NOMO-1 treated with dmso at 0.1 percent for 144 hours (cell line): ENCODE data around the gene SARDH.

Experiments used
- DNase-seq: peaks from one replicate; lab custom pipeline; 2025; ENCODE audit not compliant: unreplicated experiment; lab: John Stamatoyannopoulos, UW

SARDH gene

DNA sequence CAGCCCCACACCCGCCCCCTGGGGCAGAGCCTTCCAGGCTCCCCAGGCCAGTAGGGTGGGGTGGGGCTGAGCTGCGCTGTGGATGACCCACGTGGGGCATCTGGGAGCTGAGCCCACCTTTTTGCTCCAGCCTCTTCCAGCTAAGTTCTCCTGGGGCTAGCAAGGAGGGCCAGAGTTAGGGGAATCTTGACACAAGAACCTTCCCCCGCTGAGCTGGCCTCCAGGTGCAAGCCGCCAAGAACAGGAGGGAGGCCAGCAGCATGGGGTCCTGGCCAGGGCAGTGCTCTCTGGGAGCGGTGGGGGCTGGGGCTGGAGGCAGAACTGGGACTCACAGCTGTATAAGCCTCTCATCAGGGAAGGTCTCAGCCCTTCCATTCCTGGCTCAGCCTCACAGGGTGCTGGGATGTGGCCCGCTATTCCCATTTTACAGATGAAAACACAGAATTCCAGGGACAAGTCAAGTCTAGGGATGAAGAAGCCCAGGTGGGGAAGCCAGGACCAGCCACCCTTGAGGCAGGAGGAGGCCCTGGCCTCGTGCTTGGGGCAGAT, 21.5 kb downstream of the SARDH start:
- DNase-seq = no peak

DNA sequence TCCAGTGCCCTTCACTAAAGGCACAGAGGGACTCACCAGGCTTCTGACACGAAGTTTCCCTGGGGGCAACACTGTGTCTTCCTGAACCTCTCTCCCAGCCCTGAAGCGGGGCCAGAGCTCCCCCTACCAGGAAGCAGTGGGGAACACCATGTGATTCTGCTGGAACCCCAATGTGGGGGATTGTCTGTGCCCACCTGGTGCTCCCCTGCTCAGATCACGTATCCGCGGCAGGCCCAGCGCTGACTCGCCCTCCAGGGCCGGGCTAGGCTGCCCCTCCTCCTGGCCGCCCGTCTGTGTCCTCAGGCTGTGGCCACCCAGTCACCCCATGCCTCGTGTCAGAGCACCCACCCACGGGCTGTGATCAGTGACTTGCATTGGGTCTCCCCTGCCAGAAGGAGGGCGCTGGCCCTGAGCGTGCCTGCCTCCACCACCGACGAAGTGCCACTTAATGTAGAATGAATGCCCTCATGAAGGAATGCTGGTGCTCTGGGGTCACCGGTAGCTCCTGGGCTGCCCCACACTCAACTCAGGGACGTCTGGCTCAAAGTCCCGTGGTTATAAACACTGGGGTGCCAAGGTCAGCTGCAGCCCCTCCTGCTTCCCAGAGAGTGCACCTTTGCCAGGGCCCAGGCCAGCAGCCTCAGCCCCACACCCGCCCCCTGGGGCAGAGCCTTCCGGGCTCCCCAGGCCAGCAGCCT, 22.1 kb downstream of the SARDH start:
- DNase-seq = no peak

DNA sequence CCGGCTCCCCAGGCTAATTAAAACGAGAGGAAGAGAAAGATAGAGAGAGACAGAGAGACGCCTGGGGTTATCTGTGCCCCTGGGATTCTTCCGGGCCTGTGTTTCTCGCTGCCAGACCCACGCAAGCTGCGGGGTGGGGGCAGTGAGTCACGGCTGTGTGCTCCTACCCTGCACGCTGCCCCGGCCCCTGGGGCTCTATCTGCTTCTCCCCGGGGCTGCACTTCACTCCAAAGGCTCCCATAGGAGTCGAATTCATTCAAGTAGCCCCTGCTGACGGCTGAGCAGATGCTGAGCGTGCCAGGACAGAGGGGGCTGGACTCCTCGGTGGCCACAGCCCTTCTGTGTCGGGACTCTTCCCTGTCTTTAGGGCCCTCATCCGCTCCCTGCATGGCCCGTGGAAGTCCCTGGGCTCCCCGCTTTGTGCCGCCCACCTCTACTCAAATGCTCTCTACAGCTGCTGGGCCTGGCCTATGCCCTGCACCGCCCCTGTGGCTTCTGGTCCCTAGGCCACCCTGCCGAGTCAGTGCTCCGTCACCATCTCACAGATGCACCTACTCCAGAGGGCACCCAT, 22.8 kb downstream of the SARDH start:
- DNase-seq = no peak

DNA sequence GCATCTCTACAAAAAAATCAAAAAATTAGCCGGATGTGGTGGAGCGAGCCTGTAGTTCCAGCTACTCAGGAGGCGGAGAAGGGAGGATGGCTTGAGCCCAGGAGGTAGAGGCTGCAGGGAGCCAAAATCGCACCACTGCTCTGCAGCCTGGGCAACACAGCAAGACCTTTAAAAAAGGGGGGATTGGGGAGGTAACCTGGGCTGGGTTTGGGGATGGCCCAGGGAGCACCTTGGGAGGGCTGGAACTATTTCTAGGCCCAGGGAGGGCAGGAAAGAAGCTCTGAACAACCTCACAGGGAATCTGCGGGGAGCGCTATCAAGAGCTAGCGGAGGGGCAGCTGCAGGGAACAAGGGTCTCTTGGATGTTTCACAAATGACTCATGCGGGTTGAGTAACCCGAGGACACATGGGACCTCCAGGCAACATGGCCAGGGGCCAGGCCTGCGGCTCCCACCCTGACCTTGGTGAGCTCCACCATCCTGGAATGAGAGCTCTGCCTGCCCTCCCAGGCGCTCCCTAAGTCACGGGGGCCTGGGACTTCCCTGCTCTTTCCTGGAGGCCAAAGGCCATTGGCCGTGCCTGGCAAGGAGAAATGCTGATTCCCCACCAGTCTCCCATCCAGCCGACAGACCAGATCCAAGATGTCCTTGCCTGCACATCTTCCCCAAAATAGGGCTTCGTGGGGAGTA, 23.4 kb downstream of the SARDH start:
- no peak for DNase-seq

DNA sequence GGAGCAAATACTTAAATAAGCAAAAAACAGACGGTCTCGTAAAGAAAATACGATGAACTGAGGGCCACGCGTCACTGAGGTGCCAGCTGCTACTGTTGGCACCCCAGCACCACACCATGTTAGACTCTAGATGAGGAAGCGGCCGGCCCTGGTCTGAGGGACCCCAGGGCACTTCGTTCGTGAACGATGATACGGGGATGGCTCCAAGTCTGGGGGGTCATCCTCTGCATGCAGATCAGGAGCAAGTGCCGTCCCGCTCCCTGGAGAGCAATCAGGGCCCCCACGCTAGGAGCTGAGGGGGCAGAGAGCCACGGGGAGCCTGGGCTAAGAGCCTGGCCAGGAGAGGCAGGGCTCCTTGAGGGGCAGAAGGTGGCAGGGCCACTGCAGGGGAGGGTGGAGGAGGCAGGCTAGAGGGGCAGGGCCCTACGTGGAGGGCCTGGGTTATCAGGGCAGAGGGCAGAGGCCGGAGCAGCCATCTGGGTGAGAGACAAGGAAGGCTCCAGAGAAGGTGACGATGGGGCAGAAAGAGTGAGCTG, 24.1 kb downstream of the SARDH start:
- DNase-seq = no peak

DNA sequence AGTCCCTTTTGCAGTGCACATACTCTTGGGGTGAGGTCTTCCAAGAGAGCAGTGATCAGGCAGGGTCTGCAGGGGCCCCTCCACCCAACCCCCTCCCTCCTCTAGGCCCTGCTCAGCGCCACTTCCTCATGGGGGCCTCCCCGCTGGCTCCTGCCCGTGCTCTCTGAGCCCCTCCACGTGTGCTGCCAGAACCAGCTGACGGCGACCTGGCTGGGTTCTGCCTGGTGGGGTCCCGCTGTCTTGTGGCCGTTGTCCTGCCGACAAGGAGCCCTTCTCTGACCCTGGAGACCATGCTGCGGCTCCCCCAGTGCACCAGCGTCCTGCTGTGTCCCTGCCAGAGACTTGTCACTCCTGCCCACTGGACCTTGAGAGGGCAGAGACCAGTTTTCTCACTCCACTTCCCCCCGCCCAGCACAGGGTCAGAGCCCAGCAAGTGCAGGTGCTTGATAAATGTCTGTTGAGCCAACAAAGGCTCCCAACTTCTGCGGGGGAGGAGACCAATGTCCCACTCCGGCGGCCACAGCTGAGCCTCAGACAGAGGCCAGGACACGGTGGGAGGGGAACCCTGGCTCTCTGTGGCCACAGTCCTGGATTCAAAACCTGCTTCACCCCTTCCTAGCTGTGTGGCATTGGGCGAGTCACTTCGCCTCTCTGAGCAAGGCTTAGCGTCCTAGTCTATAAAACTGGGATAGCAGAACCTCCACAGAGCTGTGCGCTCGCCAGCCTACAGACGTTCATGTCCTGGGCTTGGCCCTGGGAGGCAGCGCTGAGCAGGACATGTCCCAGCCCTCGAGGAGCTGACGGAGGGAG, 24.8 kb downstream of the SARDH start:
- DNase-seq = no peak

DNA sequence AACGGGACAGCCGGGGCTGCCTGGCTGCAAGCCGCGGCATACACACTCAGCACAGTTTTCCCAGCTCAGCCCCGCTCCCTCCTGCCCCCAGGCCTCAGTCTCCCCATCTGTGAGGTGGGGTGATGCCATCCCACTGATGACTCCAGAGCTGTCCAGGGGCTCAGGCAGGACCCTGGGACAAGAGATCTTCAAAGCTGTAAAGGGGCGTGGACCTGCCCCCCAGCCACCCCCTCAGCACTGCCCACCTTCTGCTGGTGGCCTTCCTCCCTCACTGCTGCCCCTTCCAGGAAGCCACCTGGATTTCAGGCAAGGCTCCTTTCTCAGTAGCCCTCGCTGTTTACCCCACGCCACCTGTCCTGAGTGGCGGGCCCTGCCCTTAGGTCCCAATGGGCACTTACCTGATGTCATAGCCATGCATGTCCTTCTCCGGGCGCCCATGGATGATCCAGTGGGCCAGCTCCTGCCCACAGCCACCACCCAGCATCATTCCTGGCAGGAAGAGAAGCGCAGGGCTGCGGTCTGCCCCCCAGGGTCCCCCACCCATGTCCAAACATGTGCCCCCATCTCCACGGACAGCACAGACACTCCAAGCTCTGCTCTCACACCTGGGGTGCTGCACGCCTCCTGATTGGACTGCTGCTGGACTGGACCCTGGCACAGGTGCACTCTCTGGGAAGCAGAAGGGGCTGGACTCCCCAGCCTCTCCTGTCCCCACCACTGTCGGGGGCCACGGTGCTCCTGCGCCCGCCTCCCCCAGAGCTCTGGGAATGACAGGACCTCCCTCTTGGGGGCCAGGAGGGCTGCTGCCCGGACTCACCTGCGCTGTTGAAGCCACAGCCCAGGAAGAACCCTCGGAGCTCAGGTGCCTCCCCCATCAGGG, 25.7 kb downstream of the SARDH start:
- DNase-seq = no peak

DNA sequence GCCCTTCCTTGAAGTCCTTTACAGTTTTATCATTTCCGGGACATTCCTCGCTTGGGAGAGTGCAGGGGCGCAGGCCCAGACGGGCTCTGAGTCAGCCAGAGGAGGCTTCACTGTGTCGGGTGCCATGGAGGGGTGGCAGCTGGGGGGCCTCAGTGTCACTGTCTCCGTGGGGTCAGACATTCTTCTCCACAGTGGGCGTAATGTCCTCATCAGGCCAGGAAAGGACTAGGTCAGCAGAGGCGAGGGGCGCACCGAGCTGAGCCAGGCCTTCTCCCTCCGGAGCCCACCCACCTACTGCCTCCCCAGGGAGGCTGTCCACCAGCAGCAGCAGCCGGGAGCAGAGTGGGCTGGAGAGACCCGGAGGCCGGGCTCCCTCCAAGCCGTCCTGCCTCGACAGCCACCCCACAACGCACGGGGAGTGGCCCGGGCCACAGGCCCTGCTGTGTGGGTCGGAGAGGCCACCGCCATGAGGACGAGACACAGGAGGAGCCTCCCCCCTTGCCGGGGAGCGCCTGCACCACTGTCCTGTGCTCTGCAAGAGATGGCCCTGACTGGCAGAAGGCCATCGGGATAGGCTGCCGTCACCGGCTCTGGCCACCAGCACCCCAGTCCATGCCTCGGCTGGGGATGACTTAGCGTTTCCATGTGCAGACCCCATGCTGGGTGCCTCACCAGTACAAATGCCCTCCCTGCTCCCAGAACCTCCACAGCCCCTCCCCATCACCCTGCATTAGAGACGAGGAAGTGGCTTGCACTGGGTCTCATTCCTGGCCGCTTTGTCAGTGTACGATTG, 26.5 kb downstream of the SARDH start:
- no peak for DNase-seq

DNA sequence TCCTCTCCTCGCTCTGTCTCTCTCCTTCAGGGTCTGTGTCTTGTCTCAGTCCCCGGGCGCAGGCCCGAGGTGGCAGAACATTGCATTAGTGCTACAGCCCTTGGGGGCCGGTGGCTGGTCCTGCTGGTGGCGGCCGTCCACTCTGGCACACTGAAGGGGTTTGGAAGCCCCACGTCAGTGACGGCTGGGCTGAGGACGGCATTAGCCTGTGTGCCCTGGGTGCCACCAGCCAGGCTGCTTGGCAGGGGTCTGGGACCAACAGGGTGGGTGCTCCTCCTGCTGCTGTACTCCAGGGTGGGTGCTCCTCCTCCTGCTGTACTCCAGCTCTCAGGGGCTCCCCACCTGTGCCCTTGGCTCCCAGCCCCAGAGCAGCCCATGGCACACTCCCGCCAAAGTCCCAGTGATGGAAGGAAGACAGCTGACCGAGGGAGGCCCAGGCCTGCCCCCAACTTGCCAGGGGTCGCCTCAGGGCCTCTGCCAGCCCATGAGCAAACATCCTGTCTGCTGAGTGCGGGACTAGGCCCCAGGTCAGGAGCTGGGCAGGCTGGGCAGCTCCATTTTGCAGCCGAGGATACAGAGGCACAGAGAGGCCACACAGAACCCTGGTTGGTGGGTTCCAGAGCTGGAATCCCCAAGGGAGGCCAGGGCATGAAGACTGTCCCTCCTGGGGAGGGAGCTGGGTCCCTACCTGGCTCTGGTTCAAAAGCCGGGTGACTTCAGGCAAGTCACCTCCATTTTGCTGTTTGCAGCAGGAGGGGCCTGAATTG, 27.3 kb downstream of the SARDH start:
- DNase-seq = no peak

DNA sequence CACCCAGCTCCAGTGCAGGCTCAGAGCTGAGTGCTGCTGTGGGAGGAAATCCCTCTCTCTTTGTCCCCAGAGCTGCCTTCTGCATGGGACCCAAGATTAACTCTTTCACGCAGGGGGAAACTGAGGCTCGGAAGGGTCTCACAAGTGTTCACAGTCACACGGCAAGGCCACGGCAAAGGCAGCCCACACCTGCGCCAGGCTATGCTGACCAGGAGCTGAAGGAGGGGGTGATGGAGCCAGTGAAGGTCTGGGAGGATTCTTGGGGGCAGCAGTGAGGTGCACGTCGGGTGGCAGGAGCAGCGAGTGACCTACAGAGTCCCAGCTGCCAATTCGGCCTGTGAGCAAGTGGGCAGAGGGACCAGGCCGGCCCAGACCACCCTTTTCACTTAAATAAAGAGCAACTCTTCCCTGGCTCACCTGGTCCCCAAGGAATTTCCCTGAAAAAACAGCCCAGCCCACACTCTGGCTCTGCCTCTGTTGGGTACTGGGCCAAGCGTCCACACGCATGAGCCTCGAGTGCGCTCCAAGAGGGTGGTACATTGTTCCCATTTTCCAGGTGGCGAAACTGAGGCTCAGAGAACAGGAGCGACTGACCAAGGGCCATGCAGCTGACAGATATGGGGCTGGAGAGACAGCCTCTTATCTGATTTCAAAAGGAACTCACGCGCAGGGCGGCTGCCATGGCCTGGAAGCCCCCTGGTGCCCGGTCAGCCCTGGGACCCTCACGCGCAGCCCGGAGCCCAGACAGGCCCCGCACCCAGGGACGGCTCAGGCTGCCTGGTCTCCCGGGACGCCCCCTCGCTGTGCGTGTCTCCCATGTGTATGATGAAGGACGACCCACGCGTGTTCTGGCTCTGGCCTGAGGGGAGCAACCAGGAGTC, 28.2 kb downstream of the SARDH start:
- DNase-seq = no peak

DNA sequence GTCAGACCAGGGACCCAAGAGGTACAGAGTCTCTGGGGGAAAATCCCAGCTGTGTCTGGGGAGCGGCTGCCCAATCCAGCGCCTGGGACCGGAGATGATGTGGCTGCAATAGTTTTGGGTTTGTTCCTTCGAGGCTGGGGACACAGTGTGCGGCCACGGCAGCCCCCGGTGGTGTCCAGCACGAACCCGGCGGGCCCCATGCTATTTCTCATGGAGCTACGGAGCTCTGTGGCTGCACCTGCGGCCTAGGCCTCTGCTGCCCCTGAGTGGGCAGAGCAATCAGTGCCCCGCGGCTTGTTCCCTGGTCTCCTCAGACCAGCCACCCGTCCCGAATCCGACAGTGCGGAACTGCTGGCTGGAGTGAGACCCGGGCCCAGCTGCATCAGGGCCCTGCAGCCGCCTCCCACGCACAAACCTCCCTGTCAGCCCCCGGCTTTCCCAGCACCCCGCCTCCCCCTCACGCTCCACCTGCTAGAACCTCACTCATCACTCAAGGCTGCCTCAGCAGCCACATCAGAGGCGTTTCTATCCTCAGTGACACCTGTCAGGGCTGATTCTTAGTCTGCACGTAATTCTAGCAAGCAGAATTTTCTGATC, 29.0 kb downstream of the SARDH start:
- no peak for DNase-seq

DNA sequence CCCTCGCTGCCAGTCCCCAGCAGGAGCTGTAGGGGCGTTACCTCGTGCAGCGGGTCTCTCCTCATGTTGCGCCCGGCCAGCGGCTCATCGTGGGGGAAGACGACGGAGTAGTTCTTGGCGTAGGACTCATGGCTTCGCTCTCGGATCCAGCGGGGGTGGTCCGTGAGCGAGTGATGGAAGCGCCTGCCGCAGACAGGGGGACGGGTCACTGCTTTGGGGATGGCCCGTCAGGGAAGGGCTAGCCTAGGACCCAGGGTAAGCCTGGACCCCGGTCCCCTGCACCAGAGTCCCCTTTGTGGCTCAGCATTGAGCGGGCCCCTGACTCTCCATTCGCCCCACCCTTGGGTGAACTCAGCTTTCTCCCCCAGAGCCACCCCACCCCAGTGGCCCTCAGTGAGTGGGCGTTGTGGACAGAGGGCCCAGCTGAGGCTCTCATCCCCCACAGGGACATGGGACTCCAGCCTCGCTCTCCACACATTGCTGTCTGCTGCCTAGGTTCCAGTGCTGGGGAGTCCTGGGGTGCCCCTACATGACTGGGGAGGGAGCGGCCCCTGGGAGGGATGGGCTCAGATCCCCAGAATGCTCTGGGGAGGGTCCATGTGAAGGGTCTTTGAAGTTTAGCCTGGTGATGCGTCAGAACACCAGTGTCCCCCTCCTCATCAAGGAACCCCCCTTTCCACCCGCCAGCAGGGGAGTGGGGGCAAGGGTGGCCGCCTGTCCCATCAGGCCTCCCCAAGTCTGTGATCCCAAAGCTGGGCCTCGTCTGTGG, 29.7 kb downstream of the SARDH start:
- DNase-seq = no peak

DNA sequence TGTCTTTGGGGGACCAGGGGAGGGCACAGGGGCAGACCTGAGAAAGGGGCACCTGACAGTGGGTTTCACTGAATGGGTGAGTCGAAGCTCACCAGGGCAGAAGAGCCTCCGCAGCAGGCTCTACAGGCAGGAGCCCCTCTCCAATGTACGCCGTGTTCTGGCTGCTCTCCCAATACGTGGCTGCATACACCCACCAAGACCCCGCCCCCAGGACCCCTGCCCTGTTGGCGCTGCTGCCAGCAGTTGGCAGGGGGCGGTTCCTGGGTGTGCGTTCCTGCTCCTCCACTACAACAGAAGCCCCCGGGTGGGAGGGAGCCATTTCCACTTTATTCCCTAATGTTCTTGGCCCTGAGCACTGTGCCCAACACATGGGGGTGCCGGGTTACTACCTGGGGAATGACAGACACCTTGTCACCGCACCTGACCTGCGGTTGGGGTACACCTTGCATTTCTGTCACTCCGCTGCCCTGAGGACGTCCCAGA, 30.3 kb downstream of the SARDH start:
- DNase-seq = no peak

DNA sequence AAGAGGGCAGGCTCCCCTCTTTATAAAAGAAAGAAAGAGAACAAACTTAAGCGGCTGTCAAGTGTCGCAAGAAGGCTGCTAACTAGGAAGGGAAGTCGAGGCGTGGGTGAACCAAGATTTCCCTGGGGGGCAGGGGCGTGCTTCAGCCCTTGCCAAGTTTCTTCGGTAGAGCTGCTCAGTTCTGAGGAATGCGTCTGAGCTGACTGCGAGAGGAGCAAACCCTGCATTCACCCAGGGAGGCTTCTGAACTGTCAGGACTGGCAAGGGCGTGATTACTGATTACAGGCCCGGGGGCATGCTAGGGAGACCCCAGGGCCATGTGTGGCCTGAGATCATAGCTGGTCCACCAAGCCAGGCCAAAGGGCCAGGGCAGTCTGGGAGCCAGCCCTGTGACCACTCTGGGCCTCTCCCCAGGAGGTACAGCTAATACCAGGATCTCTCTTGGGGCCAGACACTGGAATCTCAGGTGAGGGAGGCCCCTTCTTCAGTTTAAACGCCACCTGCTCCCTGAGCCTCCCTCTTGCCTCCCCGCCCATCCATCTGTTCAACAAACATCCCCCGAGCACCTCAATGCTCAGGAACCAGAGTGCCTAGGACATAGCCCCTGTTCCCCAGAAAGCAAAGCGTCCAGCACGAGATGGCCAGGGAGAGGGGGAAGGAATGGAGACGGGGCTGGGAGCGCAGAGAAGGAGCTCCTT, 30.9 kb downstream of the SARDH start:
- no peak for DNase-seq

DNA sequence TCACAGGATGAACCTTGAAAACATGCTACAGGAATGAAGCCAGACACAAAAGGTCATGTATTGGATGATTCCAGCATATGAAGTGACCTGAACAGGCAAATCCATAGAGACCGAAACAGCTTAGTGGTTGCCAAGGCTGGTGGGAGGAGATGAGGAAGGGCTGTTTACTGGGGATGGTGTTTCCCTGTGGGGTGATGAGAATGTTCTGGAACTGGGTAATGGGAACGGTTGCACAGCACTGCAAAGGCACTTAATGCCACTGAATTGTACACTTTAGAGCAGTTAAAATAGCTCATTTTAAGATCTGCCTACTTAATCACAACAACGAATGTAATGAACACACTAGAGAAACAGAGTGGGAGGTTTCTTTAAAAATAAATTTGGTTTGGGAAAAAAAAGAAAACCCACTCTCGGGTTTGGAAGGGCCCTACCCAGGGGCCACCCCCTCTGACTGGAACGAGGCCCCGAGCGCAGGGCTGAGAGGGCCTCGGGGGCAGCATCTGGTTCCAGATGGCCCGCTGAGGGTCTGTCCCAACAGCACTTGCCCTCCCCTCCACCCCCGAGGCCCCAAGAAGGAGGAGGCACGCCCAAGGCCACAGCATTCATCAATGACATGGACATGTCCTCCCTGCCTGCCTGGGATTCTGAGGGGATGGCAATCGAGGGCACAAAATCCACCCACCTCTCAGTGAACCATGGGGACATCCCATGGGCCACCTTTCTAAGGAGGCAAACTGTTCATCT, 31.7 kb downstream of the SARDH start:
- no peak for DNase-seq
